ENCODE data around the gene DUSP1. TPM values are rescaled to one million over a fixed set of nuclear protein-coding genes. Genes with fewer than 3 reads are reported as not detected.

The DUSP1 gene
- total RNA-seq, 1 donor from 2014 or later = 21.2 TPM

DNA sequence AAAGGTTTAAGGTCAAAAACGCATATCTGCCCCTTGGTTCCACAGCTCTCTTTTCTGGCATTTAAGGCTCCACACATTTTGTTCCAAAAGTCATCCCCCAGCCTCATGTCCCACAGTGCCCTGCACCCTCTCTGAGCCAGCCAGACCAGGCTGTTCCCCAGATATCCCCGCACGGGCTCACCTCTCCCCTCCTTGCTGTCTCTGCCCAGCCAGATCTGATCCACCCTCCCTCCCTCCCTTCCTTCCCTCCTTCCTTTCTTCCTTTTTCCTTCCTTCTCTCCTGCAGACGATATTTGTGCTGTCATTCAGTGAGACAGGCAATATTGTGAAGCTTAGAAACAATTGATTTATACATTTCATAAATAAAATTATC, 37.0 kb downstream of the DUSP1 start:
- peaks cover 6% of the 10 kb centered on the region for H3K4me1 Mint-ChIP-seq
- TF ChIP-seq, protein P1, sequence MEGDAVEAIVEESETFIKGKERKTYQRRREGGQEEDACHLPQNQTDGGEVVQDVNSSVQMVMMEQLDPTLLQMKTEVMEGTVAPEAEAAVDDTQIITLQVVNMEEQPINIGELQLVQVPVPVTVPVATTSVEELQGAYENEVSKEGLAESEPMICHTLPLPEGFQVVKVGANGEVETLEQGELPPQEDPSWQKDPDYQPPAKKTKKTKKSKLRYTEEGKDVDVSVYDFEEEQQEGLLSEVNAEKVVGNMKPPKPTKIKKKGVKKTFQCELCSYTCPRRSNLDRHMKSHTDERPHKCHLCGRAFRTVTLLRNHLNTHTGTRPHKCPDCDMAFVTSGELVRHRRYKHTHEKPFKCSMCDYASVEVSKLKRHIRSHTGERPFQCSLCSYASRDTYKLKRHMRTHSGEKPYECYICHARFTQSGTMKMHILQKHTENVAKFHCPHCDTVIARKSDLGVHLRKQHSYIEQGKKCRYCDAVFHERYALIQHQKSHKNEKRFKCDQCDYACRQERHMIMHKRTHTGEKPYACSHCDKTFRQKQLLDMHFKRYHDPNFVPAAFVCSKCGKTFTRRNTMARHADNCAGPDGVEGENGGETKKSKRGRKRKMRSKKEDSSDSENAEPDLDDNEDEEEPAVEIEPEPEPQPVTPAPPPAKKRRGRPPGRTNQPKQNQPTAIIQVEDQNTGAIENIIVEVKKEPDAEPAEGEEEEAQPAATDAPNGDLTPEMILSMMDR (IDR thresholded peaks at IDR 0.05) = no peak
- ChIA-PET CTCF (interaction anchor here (1.3 kb wide), 1 partner anchor 199 kb away, joined by 4 read pairs; no protein-coding TSS in a partner anchor), POLR2A (interaction anchor here (0.6 kb wide), 2 partner anchors 73 to 178 kb away, joined by 3 to 5 read pairs; no protein-coding TSS in a partner anchor)
- no peaks in the 10 kb centered on the region for H3K36me3 Mint-ChIP-seq (ENCODE audit: low read depth)
- no peak for ATAC-seq (ENCODE audit: low read depth)
- no peak overlapping the region for H3K27ac Mint-ChIP-seq
- DNase-seq = no peak
- no peaks in the 10 kb centered on the region for H3K27me3 Mint-ChIP-seq
- intact Hi-C loops (cut with micrococcal nuclease) = no loop called here
- no peaks in the 10 kb centered on the region for H3K9me3 Mint-ChIP-seq
- H3K4me3 Mint-ChIP-seq = no peak overlapping the region

- no peaks in the 10 kb centered on the region for H3K9me3 Mint-ChIP-seq
- no peak overlapping the region for H3K4me3 Mint-ChIP-seq
- ChIA-PET POLR2A (interaction anchor here (0.6 kb wide), 2 partner anchors 73 to 179 kb away, joined by 3 to 5 read pairs; no protein-coding TSS in a partner anchor), CTCF (interaction anchor here (1.3 kb wide), 1 partner anchor 199 kb away, joined by 4 read pairs; no protein-coding TSS in a partner anchor)
- ATAC-seq (ENCODE audit: low read depth) = no peak
- no peaks in the 10 kb centered on the region for H3K36me3 Mint-ChIP-seq (ENCODE audit: low read depth)
- intact Hi-C loops (cut with micrococcal nuclease) = no loop called here
- TF ChIP-seq, protein P1 (IDR thresholded peaks at IDR 0.05) = no peak
- H3K4me1 Mint-ChIP-seq = peaks cover 6% of the 10 kb centered on the region
- H3K27ac Mint-ChIP-seq = no peak overlapping the region
- no peak for DNase-seq
- no peaks in the 10 kb centered on the region for H3K27me3 Mint-ChIP-seq
These were observed 37.6 kb downstream of the DUSP1 start for GRCh38 chr5:172733131-172733973.

DNA sequence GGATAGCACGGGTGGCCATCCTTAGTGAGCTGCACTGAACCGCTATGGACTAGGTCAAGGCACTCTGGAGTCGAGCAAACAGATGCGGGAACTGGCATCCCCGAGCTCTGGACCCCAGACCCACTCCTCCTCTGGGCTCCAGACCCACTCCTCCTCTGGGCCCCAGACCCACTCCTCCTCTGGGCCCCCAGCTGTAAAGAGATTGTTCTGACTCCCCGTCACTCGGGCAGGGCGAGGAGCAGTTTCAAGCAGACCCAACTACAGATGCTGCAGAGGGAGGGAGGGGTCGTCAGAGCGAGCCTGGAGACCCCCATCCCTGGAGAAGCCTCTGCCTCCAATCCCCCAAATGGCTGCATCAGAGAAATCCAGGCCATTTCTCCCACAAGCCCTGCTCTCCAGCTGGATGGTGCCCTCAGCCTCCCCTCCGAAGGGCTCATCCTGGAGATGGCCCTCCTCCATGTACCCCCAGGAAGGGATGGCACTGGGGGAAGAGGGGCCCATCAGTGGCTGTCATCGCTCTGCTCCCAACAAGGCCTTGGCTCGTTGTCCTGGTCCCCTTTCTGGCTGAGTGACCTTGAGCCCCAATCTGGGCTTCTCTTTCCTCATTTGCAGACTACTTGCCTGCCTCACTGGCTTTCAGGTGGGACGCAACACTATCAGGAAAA, 38.7 kb downstream of the DUSP1 start:
- Mint-ChIP-seq H3K4me3 (no peak overlapping the region), H3K27ac (no peak overlapping the region), H3K27me3 (no peaks in the 10 kb centered on the region), H3K4me1 (peaks cover 6% of the 10 kb centered on the region), H3K36me3 (ENCODE audit: low read depth) (no peaks in the 10 kb centered on the region), H3K9me3 (no peaks in the 10 kb centered on the region)
- ChIA-PET CTCF (no interaction called here), POLR2A (interaction anchor here (0.6 to 0.9 kb wide), 2 partner anchors 37 to 75 kb away, joined by 3 read pairs; no protein-coding TSS in a partner anchor)
- TF ChIP-seq, protein P1 (IDR thresholded peaks at IDR 0.05) = no peak
- no peak for ATAC-seq (ENCODE audit: low read depth)
- no peak for DNase-seq
- intact Hi-C loops (cut with micrococcal nuclease) = no loop called here

GRCh38 chr5:172731680-172732074, 39.3 kb downstream of the DUSP1 start:
- peaks cover 6% of the 10 kb centered on the region for H3K4me1 Mint-ChIP-seq
- H3K4me3 Mint-ChIP-seq = no peak overlapping the region
- ATAC-seq (ENCODE audit: low read depth) = no peak
- TF ChIP-seq, protein P1 (IDR thresholded peaks at IDR 0.05) = no peak
- CTCF ChIA-PET = no interaction called here
- no peak for DNase-seq
- POLR2A ChIA-PET = interaction anchor here (0.6 to 0.9 kb wide), 2 partner anchors 38 to 76 kb away, joined by 3 read pairs; no protein-coding TSS in a partner anchor
- no peaks in the 10 kb centered on the region for H3K9me3 Mint-ChIP-seq
- intact Hi-C loops (cut with micrococcal nuclease) = no loop called here
- H3K36me3 Mint-ChIP-seq (ENCODE audit: low read depth) = no peaks in the 10 kb centered on the region
- no peaks in the 10 kb centered on the region for H3K27me3 Mint-ChIP-seq
- no peak overlapping the region for H3K27ac Mint-ChIP-seq

All from activated B cell treated with CpG ODN at 0.5 μM for 24 hours (primary cell).